Heart left ventricle (tissue), 13 donors: ENCODE measurements around the gene PADI1.

ENCODE experiments used
- CTCF ChIP-seq, 12 donors: fragments of 200-600 bp; sonication (generic) in 4 of 12; IDR thresholded peaks; one replicate each; pipeline versions ENCODE4 v1.5.0 to v1.8.0; 2018 to 2022; ENCODE audit warnings: antibody characterized with exemption in 12 of 12, mild to moderate bottlenecking in 5 of 12
- POLR2A ChIP-seq, 2 donors: fragments of 450-650 bp; IDR thresholded peaks; one replicate each; pipeline ENCODE4 v1.6.1; 2017; ENCODE audit warnings: antibody characterized with exemption in 2 of 2, mild to moderate bottlenecking in 2 of 2, moderate library complexity in 2 of 2
- donor health status: ischemic (EF 13 %, LVEDD 7.1; RV severe dilation, severe dysfunction).
- donor health status: DM: no; HTN: yes; CAD: no.
- donor health status: DM: no; HTN: no; CAD: no.
- donor health status: ischemic (EF 25% LVEDD 6.9; RV normal size, moderate dysfunction).
- donor health status: ischemic (EF 25% LVEDD 5.7; RV mildly dilated, moderate dysfunction).
- donor health status: ischemic (EF 35%, LVEDD 5.7; RV mildly dilated, moderate dysfunction).
- donor health status: nonischemic (EF 11% LVEDD 7.7; RV severe dilation, severe dysfunction).
- donor health status: DM: yes; HTN: yes; CAD: no.
- donor health status: PGD.
- donor health status: ischemic (EF 29% LVEDD 5.4; RV normal size, mild dysfunction).
- donor health status: nonischemic (EF 23%, LVEDD 6.1; RV moderate dilation, normal function).

- no peak for TF ChIP-seq CTCF (IDR thresholded peaks at IDR 0.05)
- no peak for TF ChIP-seq POLR2A (IDR thresholded peaks at IDR 0.05)
Observed at GRCh38 chr1:17161137-17161740, 43.7 kb upstream of the PADI1 start.
